Stimulated activated naive CD4-positive, alpha-beta T cell treated with Interleukin-2 at 50 U/mL for 16 hours (primary cell): ENCODE results near the gene RALGAPA2.

Experiments used
- DNase-seq: peaks from one replicate; lab custom pipeline; 2025; lab: John Stamatoyannopoulos, UW

RALGAPA2 gene

GRCh38 chr20:20432618-20433286, 279.7 kb downstream of the RALGAPA2 start:
- no peak for DNase-seq

- DNase-seq: no peak
These were observed 282.4 kb downstream of the RALGAPA2 start for GRCh38 chr20:20430066-20430465.

- no peak for DNase-seq
These were observed 284.4 kb downstream of the RALGAPA2 start for GRCh38 chr20:20428067-20428466.

- no peak for DNase-seq
These were observed 285.1 kb downstream of the RALGAPA2 start for GRCh38 chr20:20427227-20427864.

- no peak for DNase-seq
These were observed 285.9 kb downstream of the RALGAPA2 start for GRCh38 chr20:20426655-20426907.

- DNase-seq: no peak
These were observed 286.4 kb downstream of the RALGAPA2 start for GRCh38 chr20:20425823-20426654.

GRCh38 chr20:20423117-20423516, 289.3 kb downstream of the RALGAPA2 start:
- DNase-seq: no peak

GRCh38 chr20:20417876-20418676, 294.4 kb downstream of the RALGAPA2 start:
- DNase-seq: no peak

GRCh38 chr20:20415321-20415720, 297.1 kb downstream of the RALGAPA2 start:
- DNase-seq: no peak

GRCh38 chr20:20414640-20415220, 297.7 kb downstream of the RALGAPA2 start:
- no peak for DNase-seq

- DNase-seq: no peak
These were observed 298.6 kb downstream of the RALGAPA2 start for GRCh38 chr20:20413810-20414281.

GRCh38 chr20:20412750-20413149, 299.7 kb downstream of the RALGAPA2 start:
- no peak for DNase-seq

GRCh38 chr20:20411836-20412235, 300.6 kb downstream of the RALGAPA2 start:
- DNase-seq: no peak

GRCh38 chr20:20411402-20411801, 301.0 kb downstream of the RALGAPA2 start:
- DNase-seq: no peak

- no peak for DNase-seq
These were observed 301.8 kb downstream of the RALGAPA2 start for GRCh38 chr20:20410678-20411077.

GRCh38 chr20:20409331-20409730, 303.1 kb downstream of the RALGAPA2 start:
- no peak for DNase-seq

- DNase-seq: no peak
These were observed 304.3 kb downstream of the RALGAPA2 start for GRCh38 chr20:20407891-20408805.

- no peak for DNase-seq
These were observed 306.1 kb downstream of the RALGAPA2 start for GRCh38 chr20:20406306-20406705.

- DNase-seq: no peak
These were observed 306.8 kb downstream of the RALGAPA2 start for GRCh38 chr20:20405623-20406022.

- DNase-seq: no peak
These were observed 307.8 kb downstream of the RALGAPA2 start for GRCh38 chr20:20404633-20405032.

- no peak for DNase-seq
These were observed 310.5 kb downstream of the RALGAPA2 start for GRCh38 chr20:20401991-20402390.
